ENCODE results near the gene EDN1.

The EDN1 gene

GRCh38 chr6:12289365-12289919 is 719 bp upstream of the EDN1 start:
- TF ChIP-seq, protein P1, sequence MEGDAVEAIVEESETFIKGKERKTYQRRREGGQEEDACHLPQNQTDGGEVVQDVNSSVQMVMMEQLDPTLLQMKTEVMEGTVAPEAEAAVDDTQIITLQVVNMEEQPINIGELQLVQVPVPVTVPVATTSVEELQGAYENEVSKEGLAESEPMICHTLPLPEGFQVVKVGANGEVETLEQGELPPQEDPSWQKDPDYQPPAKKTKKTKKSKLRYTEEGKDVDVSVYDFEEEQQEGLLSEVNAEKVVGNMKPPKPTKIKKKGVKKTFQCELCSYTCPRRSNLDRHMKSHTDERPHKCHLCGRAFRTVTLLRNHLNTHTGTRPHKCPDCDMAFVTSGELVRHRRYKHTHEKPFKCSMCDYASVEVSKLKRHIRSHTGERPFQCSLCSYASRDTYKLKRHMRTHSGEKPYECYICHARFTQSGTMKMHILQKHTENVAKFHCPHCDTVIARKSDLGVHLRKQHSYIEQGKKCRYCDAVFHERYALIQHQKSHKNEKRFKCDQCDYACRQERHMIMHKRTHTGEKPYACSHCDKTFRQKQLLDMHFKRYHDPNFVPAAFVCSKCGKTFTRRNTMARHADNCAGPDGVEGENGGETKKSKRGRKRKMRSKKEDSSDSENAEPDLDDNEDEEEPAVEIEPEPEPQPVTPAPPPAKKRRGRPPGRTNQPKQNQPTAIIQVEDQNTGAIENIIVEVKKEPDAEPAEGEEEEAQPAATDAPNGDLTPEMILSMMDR (conservative IDR thresholded peaks at IDR 0.05) = peak; percentile 93
- no peak for TF ChIP-seq ZFX (IDR thresholded peaks at IDR 0.05)
- no peak overlapping the region for H3K27ac ChIP-seq

DNA sequence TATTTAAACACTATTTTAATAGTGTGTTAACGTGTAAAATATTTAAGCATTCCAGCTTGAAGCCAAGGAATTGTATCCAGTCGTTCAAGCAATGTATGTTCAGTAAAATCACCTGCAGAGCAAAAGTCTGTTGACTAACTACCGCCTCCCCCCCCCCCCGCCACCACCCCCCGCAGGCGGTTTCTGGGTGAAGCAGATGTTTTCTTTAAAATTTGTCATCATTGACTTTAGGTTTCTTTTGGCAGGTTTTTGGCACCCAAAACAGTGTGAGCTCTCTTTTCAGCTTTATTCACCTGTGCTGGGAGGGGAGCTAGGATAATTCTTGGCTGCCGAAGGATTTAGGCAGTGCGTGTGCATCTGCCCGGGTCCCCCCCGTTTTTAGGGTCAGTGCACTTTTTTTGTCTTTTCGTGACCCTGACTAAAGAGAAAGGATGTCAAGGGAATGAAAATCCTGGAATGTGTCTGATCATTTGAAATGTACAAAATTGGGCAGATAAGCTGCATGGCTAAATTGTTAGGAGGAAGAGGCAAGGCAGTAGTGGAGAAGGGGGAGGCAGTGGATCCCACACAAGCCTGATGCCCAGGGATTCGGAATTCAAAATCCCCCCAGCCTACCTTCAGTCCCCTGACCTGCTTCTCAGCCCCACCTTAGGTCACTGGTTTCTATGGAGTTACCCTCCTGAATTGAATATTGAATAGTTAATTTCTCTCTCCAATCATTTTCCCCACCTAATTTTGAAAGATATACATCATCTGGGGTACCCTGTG is 1.1 kb downstream of the EDN1 start:
- H3K27ac ChIP-seq = no peak overlapping the region
- TF ChIP-seq ZFX (IDR thresholded peaks at IDR 0.05) = no peak
- TF ChIP-seq, protein P1 (conservative IDR thresholded peaks at IDR 0.05) = no peak

GRCh38 chr6:12291839-12292604 is 1.9 kb downstream of the EDN1 start:
- TF ChIP-seq, protein P1 (conservative IDR thresholded peaks at IDR 0.05) = no peak; the same call in 1 of the 2 replicates
- no peak for TF ChIP-seq ZFX (IDR thresholded peaks at IDR 0.05)
- no peak overlapping the region for H3K27ac ChIP-seq

DNA sequence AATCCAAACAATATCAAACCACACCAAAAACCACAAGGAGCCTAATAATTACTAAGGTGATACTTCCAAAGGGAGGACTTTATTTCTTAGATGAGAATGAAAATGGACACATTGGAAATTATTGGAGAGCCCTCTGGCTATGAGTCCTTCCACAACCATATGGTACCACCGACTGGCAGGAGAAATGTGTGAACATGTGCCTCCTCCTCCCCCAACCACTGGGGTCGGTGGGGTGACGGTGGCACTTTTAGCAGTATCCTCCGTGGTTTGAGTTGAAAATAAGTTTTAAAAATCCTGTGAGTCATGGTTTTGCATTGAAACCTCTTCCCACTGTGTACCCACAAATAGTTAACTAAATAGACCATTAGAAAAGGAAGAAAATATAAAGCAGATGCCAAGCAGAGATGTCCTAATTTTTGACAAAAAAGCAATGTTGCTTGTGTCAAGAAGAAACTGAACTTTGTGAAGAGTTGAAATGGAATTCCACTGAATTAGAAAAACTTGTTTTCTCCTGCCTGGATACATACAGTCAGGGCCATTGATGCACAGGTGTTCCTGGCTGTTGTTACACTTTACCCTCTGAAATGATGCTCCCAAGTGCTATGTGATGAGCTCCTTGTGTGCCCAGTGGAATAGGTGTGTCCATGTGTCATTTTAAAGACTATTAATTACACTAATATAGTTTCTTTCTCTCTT is 3.2 kb downstream of the EDN1 start:
- TF ChIP-seq, protein P1 (conservative IDR thresholded peaks at IDR 0.05) = no peak
- no peak overlapping the region; the same call in 1 of the 2 replicates for H3K27ac ChIP-seq

DNA sequence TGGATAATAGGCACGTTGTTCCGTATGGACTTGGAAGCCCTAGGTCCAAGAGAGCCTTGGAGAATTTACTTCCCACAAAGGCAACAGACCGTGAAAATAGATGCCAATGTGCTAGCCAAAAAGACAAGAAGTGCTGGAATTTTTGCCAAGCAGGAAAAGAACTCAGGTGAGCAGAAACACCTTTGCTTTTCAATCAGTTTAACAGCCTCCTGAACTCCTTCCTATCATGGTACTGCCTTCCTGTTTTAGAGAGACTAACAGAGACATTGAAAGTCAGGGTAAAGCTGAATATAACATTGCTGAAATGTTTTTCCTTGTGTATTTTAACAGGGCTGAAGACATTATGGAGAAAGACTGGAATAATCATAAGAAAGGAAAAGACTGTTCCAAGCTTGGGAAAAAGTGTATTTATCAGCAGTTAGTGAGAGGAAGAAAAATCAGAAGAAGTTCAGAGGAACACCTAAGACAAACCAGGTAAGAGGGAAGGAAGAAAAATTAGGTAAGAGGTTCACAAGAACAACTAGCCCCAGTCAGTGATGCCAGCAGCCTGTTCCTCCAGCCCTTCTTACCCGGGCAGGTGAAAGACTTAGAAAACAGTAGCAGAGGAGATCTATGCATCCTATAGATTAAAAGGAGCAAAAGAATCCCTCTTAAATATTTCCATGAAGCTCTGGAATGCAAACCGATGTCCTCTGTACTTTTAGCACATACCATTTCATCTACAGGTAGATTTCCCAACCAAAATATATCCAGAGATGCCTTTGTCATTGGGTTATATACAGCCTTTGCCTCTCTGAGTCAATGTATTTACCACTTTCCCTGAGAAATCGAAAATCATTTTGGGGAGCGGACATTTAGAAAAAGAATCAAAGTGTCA is 4.0 kb downstream of the EDN1 start:
- TF ChIP-seq, protein P1 (conservative IDR thresholded peaks at IDR 0.05) = no peak
- no peak for TF ChIP-seq ZFX (IDR thresholded peaks at IDR 0.05)
- H3K27ac ChIP-seq = no peak overlapping the region; the same call in 1 of the 2 replicates

GRCh38 chr6:12294851-12295536 is 4.8 kb downstream of the EDN1 start:
- TF ChIP-seq ZFX (IDR thresholded peaks at IDR 0.05) = no peak
- TF ChIP-seq, protein P1 (conservative IDR thresholded peaks at IDR 0.05) = no peak
- H3K27ac ChIP-seq = no peak overlapping the region

Data from C4-2B (cell line).